HEK293 (cell line): ENCODE data around the gene ACAA1.

Experiments
- GLIS1 ChIP-seq: fragments of 450-650 bp; formaldehyde crosslinking; IDR thresholded peaks from 2 replicates; pipeline ENCODE4 v1.5.1; 2016; ENCODE audit warnings: missing biosample characterization, missing genetic modification characterization
- GLIS2 ChIP-seq: fragments of 450-650 bp; formaldehyde crosslinking; IDR thresholded peaks from 2 replicates; pipeline ENCODE4 v1.5.1; 2016; ENCODE audit warnings: missing biosample characterization, missing genetic modification characterization
- KLF1 ChIP-seq: fragments of 450-650 bp; formaldehyde crosslinking; IDR thresholded peaks from 2 replicates; pipeline ENCODE4 v1.5.1; 2016; ENCODE audit warnings: missing biosample characterization, missing genetic modification characterization
- PRDM10 ChIP-seq: fragments of 450-650 bp; formaldehyde crosslinking; IDR thresholded peaks from 2 replicates; pipeline ENCODE4 v1.5.1; 2016; ENCODE audit warnings: missing biosample characterization, missing genetic modification characterization
- ZBTB21 ChIP-seq: fragments of 450-650 bp; formaldehyde crosslinking; IDR thresholded peaks from 2 replicates; pipeline ENCODE4 v1.5.1; 2017; ENCODE audit warnings: missing biosample characterization, missing genetic modification characterization
- ZFHX2 ChIP-seq: fragments of 450-650 bp; formaldehyde crosslinking; conservative IDR thresholded peaks from 2 replicates; pipeline ENCODE4 v1.5.1; 2016; ENCODE audit warnings: missing biosample characterization, missing genetic modification characterization
- ZIC2 ChIP-seq: fragments of 450-650 bp; formaldehyde crosslinking; IDR thresholded peaks from 2 replicates; pipeline ENCODE4 v1.5.1; 2016; ENCODE audit warnings: missing biosample characterization, missing genetic modification characterization
- ZNF19 ChIP-seq: fragments of 450-650 bp; formaldehyde crosslinking; IDR thresholded peaks from 2 replicates; pipeline ENCODE4; 2016; ENCODE audit warnings: missing biosample characterization, missing genetic modification characterization, low read depth
- ZNF341 ChIP-seq: fragments of 450-650 bp; formaldehyde crosslinking; IDR thresholded peaks from 2 replicates; pipeline ENCODE4; 2016; ENCODE audit warnings: low read depth, missing biosample characterization, missing genetic modification characterization
- ZNF555 ChIP-seq: fragments of 450-650 bp; formaldehyde crosslinking; conservative IDR thresholded peaks from 2 replicates; pipeline ENCODE4 v1.5.1; 2017; ENCODE audit warnings: missing biosample characterization, mild to moderate bottlenecking, missing genetic modification characterization, inconsistent platforms
- ZNF660 ChIP-seq: fragments of 450-650 bp; IDR thresholded peaks from 2 replicates; pipeline ENCODE4 v1.5.1; 2018; ENCODE audit warnings: missing biosample characterization, mild to moderate bottlenecking, missing genetic modification characterization
- ZSCAN23 ChIP-seq: fragments of 450-650 bp; formaldehyde crosslinking; IDR thresholded peaks from 2 replicates; pipeline ENCODE4 v1.5.1; 2016; ENCODE audit warnings: missing biosample characterization, missing genetic modification characterization
- ZSCAN4 ChIP-seq: fragments of 450-650 bp; formaldehyde crosslinking; IDR thresholded peaks from 2 replicates; pipeline ENCODE4 v1.5.1; 2017; ENCODE audit warnings: missing biosample characterization, missing genetic modification characterization
- TF ChIP-seq, protein P1 (sequence below): fragments of 450-650 bp; formaldehyde crosslinking; IDR thresholded peaks from 2 replicates; pipeline ENCODE4 v1.5.1; 2016; ENCODE audit warnings: missing biosample characterization, missing genetic modification characterization
- TF ChIP-seq, protein P2 (sequence below): fragments of 450-650 bp; formaldehyde crosslinking; optimal IDR thresholded peaks from 2 replicates; pipeline ENCODE3; 2016; ENCODE audit warnings: missing biosample characterization, mild to moderate bottlenecking, missing genetic modification characterization
- TF ChIP-seq, protein P3 (sequence below): fragments of 450-650 bp; formaldehyde crosslinking; IDR thresholded peaks from 2 replicates; pipeline ENCODE4 v1.5.1; 2016; ENCODE audit warnings: missing biosample characterization, missing genetic modification characterization

The ACAA1 gene

GRCh38 chr3:38165722-38166387 lies 28.9 kb upstream of the ACAA1 start (continued):
- TF ChIP-seq, protein P1, sequence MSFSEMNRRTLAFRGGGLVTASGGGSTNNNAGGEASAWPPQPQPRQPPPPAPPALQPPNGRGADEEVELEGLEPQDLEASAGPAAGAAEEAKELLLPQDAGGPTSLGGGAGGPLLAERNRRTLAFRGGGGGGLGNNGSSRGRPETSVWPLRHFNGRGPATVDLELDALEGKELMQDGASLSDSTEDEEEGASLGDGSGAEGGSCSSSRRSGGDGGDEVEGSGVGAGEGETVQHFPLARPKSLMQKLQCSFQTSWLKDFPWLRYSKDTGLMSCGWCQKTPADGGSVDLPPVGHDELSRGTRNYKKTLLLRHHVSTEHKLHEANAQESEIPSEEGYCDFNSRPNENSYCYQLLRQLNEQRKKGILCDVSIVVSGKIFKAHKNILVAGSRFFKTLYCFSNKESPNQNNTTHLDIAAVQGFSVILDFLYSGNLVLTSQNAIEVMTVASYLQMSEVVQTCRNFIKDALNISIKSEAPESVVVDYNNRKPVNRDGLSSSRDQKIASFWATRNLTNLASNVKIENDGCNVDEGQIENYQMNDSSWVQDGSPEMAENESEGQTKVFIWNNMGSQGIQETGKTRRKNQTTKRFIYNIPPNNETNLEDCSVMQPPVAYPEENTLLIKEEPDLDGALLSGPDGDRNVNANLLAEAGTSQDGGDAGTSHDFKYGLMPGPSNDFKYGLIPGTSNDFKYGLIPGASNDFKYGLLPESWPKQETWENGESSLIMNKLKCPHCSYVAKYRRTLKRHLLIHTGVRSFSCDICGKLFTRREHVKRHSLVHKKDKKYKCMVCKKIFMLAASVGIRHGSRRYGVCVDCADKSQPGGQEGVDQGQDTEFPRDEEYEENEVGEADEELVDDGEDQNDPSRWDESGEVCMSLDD (tag by site-specific recombination) = 0 out of 2 replicates have a peak, but pooled peaks have one; percentile 38
- TF ChIP-seq, protein P2, sequence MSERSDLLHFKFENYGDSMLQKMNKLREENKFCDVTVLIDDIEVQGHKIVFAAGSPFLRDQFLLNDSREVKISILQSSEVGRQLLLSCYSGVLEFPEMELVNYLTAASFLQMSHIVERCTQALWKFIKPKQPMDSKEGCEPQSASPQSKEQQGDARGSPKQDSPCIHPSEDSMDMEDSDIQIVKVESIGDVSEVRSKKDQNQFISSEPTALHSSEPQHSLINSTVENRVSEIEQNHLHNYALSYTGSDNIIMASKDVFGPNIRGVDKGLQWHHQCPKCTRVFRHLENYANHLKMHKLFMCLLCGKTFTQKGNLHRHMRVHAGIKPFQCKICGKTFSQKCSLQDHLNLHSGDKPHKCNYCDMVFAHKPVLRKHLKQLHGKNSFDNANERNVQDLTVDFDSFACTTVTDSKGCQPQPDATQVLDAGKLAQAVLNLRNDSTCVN (tag by site-specific recombination) = peak; percentile 83
- no peak for TF ChIP-seq KLF1
- 0 out of 2 replicates have a peak, but pooled peaks have one; percentile 13 for TF ChIP-seq ZNF660 (tag by site-specific recombination)
- TF ChIP-seq ZFHX2 (tag by site-specific recombination) = peak; percentile 8; the same call in 1 of the 2 replicates
- TF ChIP-seq ZNF555 = no peak
- TF ChIP-seq ZNF19 (tag by site-specific recombination) = no peak
- TF ChIP-seq, protein P3, sequence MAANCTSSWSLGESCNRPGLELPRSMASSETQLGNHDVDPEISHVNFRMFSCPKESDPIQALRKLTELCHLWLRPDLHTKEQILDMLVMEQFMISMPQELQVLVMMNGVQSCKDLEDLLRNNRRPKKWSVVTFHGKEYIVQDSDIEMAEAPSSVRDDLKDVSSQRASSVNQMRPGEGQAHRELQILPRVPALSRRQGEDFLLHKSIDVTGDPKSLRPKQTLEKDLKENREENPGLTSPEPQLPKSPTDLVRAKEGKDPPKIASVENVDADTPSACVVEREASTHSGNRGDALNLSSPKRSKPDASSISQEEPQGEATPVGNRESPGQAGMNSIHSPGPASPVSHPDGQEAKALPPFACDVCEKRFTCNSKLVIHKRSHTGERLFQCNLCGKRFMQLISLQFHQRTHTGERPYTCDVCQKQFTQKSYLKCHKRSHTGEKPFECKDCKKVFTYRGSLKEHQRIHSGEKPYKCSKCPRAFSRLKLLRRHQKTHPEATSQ (tag by site-specific recombination) = 0 out of 2 replicates have a peak, but pooled peaks have one; percentile 49
- peak; percentile 80; the same call in 1 of the 2 replicates for TF ChIP-seq GLIS2 (tag by site-specific recombination)
- no peak for TF ChIP-seq ZSCAN4
- TF ChIP-seq ZIC2 (tag by site-specific recombination) = peak; percentile 67
- no peak for TF ChIP-seq ZSCAN23 (tag by site-specific recombination)
- TF ChIP-seq ZNF341 (tag by site-specific recombination) = peak; percentile 96
- TF ChIP-seq ZBTB21 (tag by site-specific recombination) = no peak
- peak; percentile 53; the same call in 1 of the 2 replicates for TF ChIP-seq GLIS1 (tag by site-specific recombination)
- TF ChIP-seq PRDM10 (tag by site-specific recombination) = no peak
